Ishikawa (cell line): ENCODE measurements around the gene CHAT.

ENCODE experiments used
- EGR1 ChIP-seq: IDR thresholded peaks from 2 replicates; pipeline ENCODE4 v1.6.1; 2012
- EP300 ChIP-seq: IDR thresholded peaks from 2 replicates; pipeline ENCODE4 v1.6.1; 2012; ENCODE audit warnings: borderline replicate concordance
- RAD21 ChIP-seq: IDR thresholded peaks from 2 replicates; pipeline ENCODE4 v1.6.1; 2012; ENCODE audit warnings: low read depth
- REST ChIP-seq: IDR thresholded peaks from 2 replicates; pipeline ENCODE4 v1.6.1; 2012; ENCODE audit warnings: low read depth, mild to moderate bottlenecking
- TAF1 ChIP-seq: IDR thresholded peaks from 2 replicates; pipeline ENCODE4 v1.6.1; 2012; ENCODE audit warnings: low read depth, mild to moderate bottlenecking

GRCh38 chr10:49655099-49655498, 41.3 kb downstream of the CHAT start:
- TF ChIP-seq EGR1 (no peak), RAD21 (no peak), REST (no peak), TAF1 (no peak), EP300 (no peak)
